ENCODE data around the gene DRG2.
A peak's percentile ranks its signal among the peaks of the same experiment; 100 is the strongest.

The DRG2 gene

GRCh38 chr17:18093616-18094408 lies 6.1 kb downstream of the DRG2 start:
- peak; percentile 55 for DNase-seq (ENCODE audit: low read depth, low spot score)
- in situ Hi-C loops (cut with HindIII; ENCODE audit: low sequenced_read_pairs), result no loop called here
- H3K4me3 ChIP-seq (ENCODE audit: low read depth, low read length), result no peak overlapping the region
- TF ChIP-seq CTCF (IDR thresholded peaks at IDR 0.05; ENCODE audit: low read depth, low read length), result peak; percentile 62

DNA sequence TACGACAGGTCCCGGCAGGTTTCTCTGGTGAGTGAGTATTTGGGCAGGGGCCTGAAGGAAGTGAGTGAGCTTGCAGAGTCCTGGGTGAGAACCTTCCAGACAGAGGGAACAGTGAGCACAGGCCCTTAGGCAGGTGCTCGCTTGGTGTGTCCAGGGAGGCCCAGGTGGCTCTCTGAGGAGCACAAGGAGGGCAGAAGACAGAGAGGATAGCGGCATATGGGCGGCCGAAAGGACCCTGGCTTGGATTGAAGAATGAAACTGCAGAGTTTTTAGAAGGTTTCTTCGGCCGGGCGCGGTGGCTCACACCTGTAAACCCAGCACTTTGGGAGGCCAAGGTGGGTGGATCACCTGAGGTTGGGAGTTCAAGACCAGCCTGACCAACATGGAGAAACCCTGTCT lies 6.7 kb downstream of the DRG2 start:
- no peak for TF ChIP-seq CTCF (IDR thresholded peaks at IDR 0.05; ENCODE audit: low read depth, low read length)
- in situ Hi-C loops (cut with HindIII; ENCODE audit: low sequenced_read_pairs), result no loop called here

DNA sequence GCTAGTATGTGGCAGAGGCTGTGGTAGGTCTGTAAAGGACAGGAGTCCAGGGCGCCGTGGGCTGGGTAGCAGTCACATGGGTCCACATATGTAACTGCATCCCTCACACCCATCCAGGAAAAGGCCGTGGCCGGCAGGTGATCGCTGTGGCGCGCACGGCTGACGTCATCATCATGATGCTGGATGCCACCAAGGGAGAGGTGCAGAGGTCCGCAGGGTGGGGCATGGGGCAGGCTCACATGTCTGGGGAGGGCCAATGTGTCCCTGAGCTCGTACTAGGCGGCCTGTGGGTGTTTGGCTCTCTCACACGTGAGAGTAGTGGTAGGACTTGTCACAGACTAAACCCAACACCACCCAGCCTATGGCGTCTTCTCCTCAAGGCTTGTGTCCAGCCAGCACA lies 11.8 kb downstream of the DRG2 start:
- in situ Hi-C loops (cut with HindIII; ENCODE audit: low sequenced_read_pairs), result no loop called here
- DNase-seq (ENCODE audit: low read depth, low spot score), result no peak
- no peak overlapping the region for H3K4me3 ChIP-seq (ENCODE audit: low read depth, low read length)
- no peak for TF ChIP-seq CTCF (IDR thresholded peaks at IDR 0.05; ENCODE audit: low read depth, low read length)

More for the DNA sequence above, 6.7 kb downstream of the DRG2 start:
- DNase-seq (ENCODE audit: low read depth, low spot score), result no peak
- no peak overlapping the region for H3K4me3 ChIP-seq (ENCODE audit: low read depth, low read length)

DNA sequence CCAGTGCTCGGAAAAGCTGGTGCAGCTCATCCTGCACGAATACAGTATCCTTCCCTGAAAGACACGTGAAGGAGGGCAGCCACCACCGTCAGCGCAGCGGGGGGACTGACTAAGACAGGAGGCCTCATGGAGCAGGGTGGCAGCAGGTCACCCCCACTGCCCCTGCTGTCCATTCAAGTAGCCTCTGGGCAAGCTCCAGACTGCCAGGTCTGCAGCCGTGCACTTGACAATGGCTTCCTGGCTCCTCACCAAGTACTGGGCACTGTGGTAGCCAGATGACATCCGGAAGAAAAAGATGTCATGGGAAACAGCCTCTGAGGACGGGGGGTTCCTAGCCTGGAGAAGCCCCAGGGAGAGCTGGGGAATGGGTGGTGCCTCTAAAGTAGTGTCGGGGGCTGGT lies 12.9 kb downstream of the DRG2 start:
- no peak overlapping the region for H3K4me3 ChIP-seq (ENCODE audit: low read depth, low read length)
- in situ Hi-C loops (cut with HindIII; ENCODE audit: low sequenced_read_pairs), result no loop called here
- DNase-seq (ENCODE audit: low read depth, low spot score), result no peak
- TF ChIP-seq CTCF (IDR thresholded peaks at IDR 0.05; ENCODE audit: low read depth, low read length), result no peak

DNA sequence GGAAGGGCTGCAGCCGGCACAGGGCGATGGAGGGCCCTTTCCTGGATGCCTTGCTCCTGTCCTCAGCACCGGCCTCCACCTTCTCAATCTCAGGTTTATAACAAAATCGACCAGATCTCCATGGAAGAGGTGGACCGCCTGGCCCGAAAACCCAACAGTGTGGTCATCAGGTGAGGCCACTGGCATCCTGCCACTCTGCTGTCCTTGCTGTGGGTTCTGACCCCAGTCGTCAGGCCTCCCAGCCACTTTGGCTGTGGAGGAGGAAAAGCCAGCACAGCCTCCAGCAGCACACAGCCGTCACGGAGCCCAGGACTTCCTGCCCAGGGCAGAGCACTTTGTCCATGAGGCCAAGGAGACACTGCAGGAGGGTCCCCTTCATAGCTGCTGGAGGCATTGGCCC lies 14.1 kb downstream of the DRG2 start:
- H3K4me3 ChIP-seq (ENCODE audit: low read depth, low read length), result no peak overlapping the region
- in situ Hi-C loops (cut with HindIII; ENCODE audit: low sequenced_read_pairs), result no loop called here
- DNase-seq (ENCODE audit: low read depth, low spot score), result no peak
- TF ChIP-seq CTCF (IDR thresholded peaks at IDR 0.05; ENCODE audit: low read depth, low read length), result no peak

GRCh38 chr17:18102640-18103039 lies 14.9 kb downstream of the DRG2 start:
- DNase-seq (ENCODE audit: low read depth, low spot score), result no peak
- no peak overlapping the region for H3K4me3 ChIP-seq (ENCODE audit: low read depth, low read length)
- in situ Hi-C loops (cut with HindIII; ENCODE audit: low sequenced_read_pairs), result no loop called here
- TF ChIP-seq CTCF (IDR thresholded peaks at IDR 0.05; ENCODE audit: low read depth, low read length), result no peak

Data from astrocyte of the spinal cord (primary cell).